A549 (cell line): Measurements from ENCODE around the gene PCNX2. TPM values are rescaled to one million over a fixed set of nuclear protein-coding genes. Genes with fewer than 3 reads are reported as not detected.
"Not testable (repeated sequence)": the region's sequence is repeated elsewhere in the genome, so short reads cannot be mapped to it uniquely, and the experiment has no call there.

Experiments
- ATAC-seq, 2 experiments: fragments of 200-7000 bp in 1 of 2; fragments of >200 bp in 1 of 2; cut with Nextera tagmentation in 1 of 2; cut with Tn5 transposase in 1 of 2; 3 replicates each; pipeline versions ENCODE4 v1.8.0 to v1.9.1; 2018 to 2020; ENCODE audit warnings: mild to moderate bottlenecking in 1 of 2, moderate library complexity in 1 of 2
- CTCF ChIA-PET: fragments of 300-600 bp; sonication (Branson Sonifier 250); formaldehyde crosslinking; extraction: SDS; loops from one replicate; lab custom pipeline; 2021; ENCODE audit warnings: antibody characterized with exemption, inconsistent platforms; lab: Yijun Ruan, JAX
- POLR2A ChIA-PET: fragments of 350-600 bp; formaldehyde crosslinking; extraction: SDS; loops from one replicate; lab custom pipeline; 2021; ENCODE audit warnings: antibody characterized with exemption, inconsistent platforms; lab: Yijun Ruan, JAX
- DNase-seq, 2 experiments: peaks; one replicate each; pipeline versions ENCODE4 v3.0.0 to v3.0.0-alpha.2; 2011 to 2016; ENCODE audit warnings: low read depth in 1 of 2, low spot score in 1 of 2
- FAIRE-seq: peaks from 2 replicates; lab custom pipeline; 2011; peaks lifted over from hg19 to GRCh38; lab: Jason Lieb, UNC
- H3K27ac ChIP-seq, 2 experiments: fragments of >200 bp; sonication (Bioruptor Twin); formaldehyde crosslinking; 3 replicates each; pipeline ENCODE4 v1.5.1; 2016 to 2017
- H3K4me1 ChIP-seq: fragments of >200 bp; sonication (Bioruptor Twin); formaldehyde crosslinking; 3 replicates; pipeline ENCODE4 v1.6.1; 2016
- H3K4me2 ChIP-seq: fragments of >200 bp; sonication (Bioruptor Twin); formaldehyde crosslinking; 3 replicates; pipeline ENCODE4 v1.6.1; 2016
- H3K4me3 ChIP-seq: fragments of >200 bp; sonication (Bioruptor Twin); formaldehyde crosslinking; 3 replicates; pipeline ENCODE4 v1.5.1; 2016
- H3K9me3 ChIP-seq: fragments of >200 bp; sonication (Bioruptor Twin); formaldehyde crosslinking; 3 replicates; pipeline ENCODE4 v1.6.1; 2016
- CBX8 ChIP-seq: fragments of 200-600 bp; sonication (generic); IDR thresholded peaks from 2 replicates; pipeline ENCODE4 v1.6.1; 2016
- CHD4 ChIP-seq: fragments of 200-600 bp; sonication (generic); IDR thresholded peaks from 2 replicates; pipeline ENCODE4 v1.6.1; 2016; ENCODE audit warnings: antibody characterized with exemption, mild to moderate bottlenecking, borderline replicate concordance
- EP300 ChIP-seq, 2 experiments: fragments of >200 bp; sonication (Bioruptor Twin); formaldehyde crosslinking; IDR thresholded peaks; 2 replicates in 1 of 2; 3 replicates in 1 of 2; pipeline ENCODE4 v1.6.1; 2016 to 2017
- ESRRA ChIP-seq: fragments of 150-350 bp; IDR thresholded peaks from 2 replicates; pipeline ENCODE4 v1.6.1; 2014; ENCODE audit warnings: mild to moderate bottlenecking, low read length, borderline replicate concordance
- FOSB ChIP-seq: fragments of 250-450 bp; sonication (Bioruptor Pico); IDR thresholded peaks from 2 replicates; pipeline ENCODE4 v1.5.0; 2020; ENCODE audit warnings: mild to moderate bottlenecking, moderate library complexity
- FOSL2 ChIP-seq, 2 experiments: fragments of 450-650 bp in 1 of 2; fragments of >200 bp in 1 of 2; sonication (Bioruptor Twin) in 1 of 2; formaldehyde crosslinking; IDR thresholded peaks; 2 replicates each; pipeline versions ENCODE4 v1.5.0 to v1.6.1; 2016 to 2020; ENCODE audit warnings: mild to moderate bottlenecking in 1 of 2, moderate library complexity in 1 of 2
- JUN ChIP-seq, 2 experiments: fragments of >200 bp; sonication (Bioruptor Twin); formaldehyde crosslinking; IDR thresholded peaks; 2 replicates in 1 of 2; 3 replicates in 1 of 2; pipeline ENCODE4 v1.6.1; 2016 to 2017
- NR3C1 ChIP-seq: fragments of >200 bp; sonication (Bioruptor Twin); formaldehyde crosslinking; IDR thresholded peaks from 3 replicates; pipeline ENCODE4 v1.6.1; 2017
- POLR2A ChIP-seq: IDR thresholded peaks from 2 replicates; pipeline ENCODE4 v1.6.1; 2012; ENCODE audit warnings: mild to moderate bottlenecking, low read length
- RAD21 ChIP-seq, 2 experiments: fragments of >200 bp in 1 of 2; sonication (Bioruptor Twin) in 1 of 2; formaldehyde crosslinking in 1 of 2; IDR thresholded peaks in 1 of 2; conservative IDR thresholded peaks in 1 of 2; 2 replicates in 1 of 2; 3 replicates in 1 of 2; pipeline ENCODE4 v1.6.1; 2012 to 2018; ENCODE audit warnings: inconsistent platforms in 1 of 2
- RARB ChIP-seq: fragments of 250-450 bp; sonication (Bioruptor Pico); IDR thresholded peaks from 2 replicates; pipeline ENCODE4 v1.8.0; 2021; ENCODE audit warnings: mild to moderate bottlenecking, moderate library complexity
- RCOR1 ChIP-seq: fragments of 150-350 bp; IDR thresholded peaks from 2 replicates; pipeline ENCODE4 v1.6.1; 2014; ENCODE audit warnings: antibody characterized with exemption, low read length, low read depth
- RFX5 ChIP-seq: fragments of 450-650 bp; IDR thresholded peaks from 2 replicates; pipeline ENCODE4 v1.7.1; 2014; ENCODE audit warnings: antibody characterized with exemption, mild to moderate bottlenecking, moderate library complexity
- SREBF2 ChIP-seq: fragments of 450-650 bp; IDR thresholded peaks from 2 replicates; pipeline ENCODE4 v1.6.1; 2014; ENCODE audit warnings: mild to moderate bottlenecking, moderate library complexity
- TP53 ChIP-seq: fragments of 250-450 bp; sonication (Bioruptor Pico); IDR thresholded peaks from 2 replicates; pipeline ENCODE4 v1.5.0; 2021; ENCODE audit warnings: mild to moderate bottlenecking, moderate library complexity
- WGBS: methylation state at CpG from one replicate; pipeline ENCODE4 v1.1.6; 2017; ENCODE audit errors: missing lambda C conversion rate; 5-methylcytosine and 5-hydroxymethylcytosine counted together
- polyA plus RNA-seq, 4 experiments: library from polyadenylated mRNA; depleted of rRNA in 3 of 4; stranded (reverse); fragments of >200 nt; fragmentation: RNase III in 1 of 4; extraction: RNeasy Plus Mini Kit Qiagen cat#74134 plus additional on column Dnase treatment in 1 of 4; gene quantifications; 2 replicates in 3 of 4; 3 replicates in 1 of 4; pipeline ENCODE4 v1.2.3, GENCODE V29; 2011 to 2017
- TF ChIP-seq, protein P1 (sequence below): IDR thresholded peaks from 2 replicates; pipeline ENCODE4 v1.6.1; 2012; ENCODE audit warnings: low read depth, borderline replicate concordance
- TF ChIP-seq, protein P2 (sequence below): fragments of 250-450 bp; sonication (Bioruptor Pico); IDR thresholded peaks from 2 replicates; pipeline ENCODE4 v1.5.0; 2021; ENCODE audit warnings: mild to moderate bottlenecking, moderate library complexity, borderline replicate concordance
- TF ChIP-seq, protein P3 (sequence below): fragments of 250-450 bp; sonication (Bioruptor Pico); IDR thresholded peaks from 2 replicates; pipeline ENCODE4 v1.5.0; 2020; ENCODE audit warnings: low read depth, mild to moderate bottlenecking, moderate library complexity
- TF ChIP-seq, protein P4 (sequence below): fragments of 200-600 bp; sonication (generic); IDR thresholded peaks from 2 replicates; pipeline ENCODE4 v1.6.1; 2016; ENCODE audit warnings: antibody characterized with exemption, mild to moderate bottlenecking, moderate library complexity

Gene PCNX2
- polyA plus RNA-seq, 2 of the 4 experiments (the other 2 are of a cell fraction) = 8.8 to 27.2 TPM

DNA sequence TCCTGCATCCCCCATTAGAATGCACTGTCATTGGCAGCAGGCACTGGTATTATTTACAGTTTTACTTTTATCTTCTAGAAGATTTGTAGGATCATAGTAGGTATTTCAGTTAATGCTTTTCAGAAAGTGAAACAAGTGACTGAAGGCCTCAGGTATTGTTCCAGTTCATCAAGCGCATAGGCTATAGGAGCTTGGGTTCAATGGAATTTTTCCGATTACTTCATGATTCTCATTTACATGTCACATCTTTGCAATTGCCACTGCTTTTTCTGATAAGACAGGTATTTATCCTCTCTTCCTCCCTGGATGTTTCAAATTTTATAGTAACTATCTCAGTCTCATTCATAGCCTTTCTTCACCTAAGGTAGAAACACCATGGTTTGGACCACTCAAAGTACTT is 183.8 kb downstream of the PCNX2 start:
- 90% methylated on average over 2 of the region's 2 CpGs for WGBS
- peak overlapping the region; percentile 76 for H3K4me2 ChIP-seq

DNA sequence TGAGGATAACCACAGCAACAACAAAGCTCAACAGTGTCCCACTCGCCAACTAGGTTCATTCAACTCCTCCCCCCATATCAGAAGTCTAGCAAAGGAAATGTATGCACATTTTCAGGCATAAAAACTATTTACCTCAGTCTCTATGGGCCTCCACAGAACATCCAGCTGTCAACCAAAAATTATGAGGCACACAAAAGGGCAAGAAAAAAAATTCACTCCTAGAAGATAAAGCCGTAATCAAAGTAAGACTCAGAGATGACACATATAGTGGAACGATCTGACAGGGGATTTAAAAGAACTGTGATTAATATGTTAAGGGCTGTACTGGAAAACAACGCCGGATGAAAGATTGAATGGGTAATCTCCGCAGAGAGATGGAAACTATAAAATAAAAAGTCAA is 186.4 kb downstream of the PCNX2 start:
- DNase-seq = no peak
- Histone ChIP-seq H3K4me2 (no peak overlapping the region), H3K9me3 (peaks cover 10% of the 10 kb centered on the region), H3K4me3 (no peak overlapping the region), H3K27ac (peak overlapping the region; percentile 60 to 81), H3K4me1 (peaks cover 64% of the 10 kb centered on the region)
- ATAC-seq = no peak
- POLR2A ChIA-PET = no interaction called here
- TF ChIP-seq JUN (IDR thresholded peaks at IDR 0.05) = no peak
- no peak for TF ChIP-seq SREBF2
- TF ChIP-seq FOSL2 (IDR thresholded peaks at IDR 0.05) = no peak
- TF ChIP-seq FOSL2 (CRISPR knock-in tag; IDR thresholded peaks at IDR 0.05) = no peak
- TF ChIP-seq CBX8 = no peak
- no peak for TF ChIP-seq EP300 (IDR thresholded peaks at IDR 0.05)
- 89% methylated on average over 6 of the region's 6 CpGs for WGBS
- FAIRE-seq = no peak
- CTCF ChIA-PET = interaction anchor here (1.4 kb wide), 1 partner anchor 13 kb away, joined by 5 read pairs; no protein-coding TSS in a partner anchor

More for the DNA sequence above, 183.8 kb downstream of the PCNX2 start:
- TF ChIP-seq, protein P1, sequence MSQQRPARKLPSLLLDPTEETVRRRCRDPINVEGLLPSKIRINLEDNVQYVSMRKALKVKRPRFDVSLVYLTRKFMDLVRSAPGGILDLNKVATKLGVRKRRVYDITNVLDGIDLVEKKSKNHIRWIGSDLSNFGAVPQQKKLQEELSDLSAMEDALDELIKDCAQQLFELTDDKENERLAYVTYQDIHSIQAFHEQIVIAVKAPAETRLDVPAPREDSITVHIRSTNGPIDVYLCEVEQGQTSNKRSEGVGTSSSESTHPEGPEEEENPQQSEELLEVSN = no peak
- TF ChIP-seq POLR2A = no peak
- no peak for TF ChIP-seq RFX5
- TF ChIP-seq FOSL2 (IDR thresholded peaks at IDR 0.05) = no peak
- TF ChIP-seq FOSL2 (CRISPR knock-in tag; IDR thresholded peaks at IDR 0.05) = no peak
- no peak for TF ChIP-seq RARB (CRISPR knock-in tag)
- no peak for TF ChIP-seq RAD21 (conservative IDR thresholded peaks at IDR 0.05 in 1 of 2, IDR thresholded peaks at IDR 0.05 in 1 of 2)
- no peak for TF ChIP-seq FOSB
- TF ChIP-seq, protein P2, sequence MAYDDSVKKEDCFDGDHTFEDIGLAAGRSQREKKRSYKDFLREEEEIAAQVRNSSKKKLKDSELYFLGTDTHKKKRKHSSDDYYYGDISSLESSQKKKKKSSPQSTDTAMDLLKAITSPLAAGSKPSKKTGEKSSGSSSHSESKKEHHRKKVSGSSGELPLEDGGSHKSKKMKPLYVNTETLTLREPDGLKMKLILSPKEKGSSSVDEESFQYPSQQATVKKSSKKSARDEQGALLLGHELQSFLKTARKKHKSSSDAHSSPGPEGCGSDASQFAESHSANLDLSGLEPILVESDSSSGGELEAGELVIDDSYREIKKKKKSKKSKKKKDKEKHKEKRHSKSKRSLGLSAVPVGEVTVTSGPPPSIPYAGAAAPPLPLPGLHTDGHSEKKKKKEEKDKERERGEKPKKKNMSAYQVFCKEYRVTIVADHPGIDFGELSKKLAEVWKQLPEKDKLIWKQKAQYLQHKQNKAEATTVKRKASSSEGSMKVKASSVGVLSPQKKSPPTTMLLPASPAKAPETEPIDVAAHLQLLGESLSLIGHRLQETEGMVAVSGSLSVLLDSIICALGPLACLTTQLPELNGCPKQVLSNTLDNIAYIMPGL = no peak
- TF ChIP-seq NR3C1 = no peak
- DNase-seq = no peak
- peaks cover 61% of the 10 kb centered on the region for H3K4me1 ChIP-seq
- H3K27ac ChIP-seq = peak overlapping the region; percentile 93
- no peak for ATAC-seq
- CTCF ChIA-PET = no interaction called here
- peaks cover 18% of the 10 kb centered on the region for H3K9me3 ChIP-seq
- POLR2A ChIA-PET = no interaction called here
- FAIRE-seq = no peak
- no peak overlapping the region for H3K4me3 ChIP-seq

DNA sequence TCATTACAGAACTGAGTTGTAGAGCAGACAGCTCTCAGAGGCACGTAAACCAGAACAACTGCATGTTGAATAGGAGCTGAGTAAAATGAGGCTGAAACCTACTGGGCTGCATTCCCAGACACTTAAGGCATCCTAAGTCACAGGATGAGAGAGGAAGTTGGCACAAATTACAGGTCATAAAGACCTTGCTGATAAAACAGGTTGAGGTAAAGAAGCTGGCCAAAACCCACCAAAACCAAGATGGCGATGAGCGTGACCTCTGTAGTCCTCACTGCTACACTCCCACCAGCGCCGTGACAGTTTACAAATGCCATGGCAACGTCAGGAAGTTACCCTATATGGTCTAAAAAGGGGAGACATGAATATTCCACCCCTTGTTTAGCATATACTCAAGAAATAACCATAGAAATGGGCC is 187.8 kb downstream of the PCNX2 start:
- H3K4me3 ChIP-seq, POLR2A ChIA-PET, H3K9me3 ChIP-seq, FAIRE-seq, CTCF ChIA-PET: not testable (repeated sequence)
- Histone ChIP-seq H3K27ac (peak overlapping the region; percentile 60 to 81), H3K4me1 (peaks cover 59% of the 10 kb centered on the region), H3K4me2 (peak overlapping the region; percentile 47)
- WGBS = 88% methylated on average over 6 of the region's 6 CpGs
- DNase-seq (peak in 1 of 2 experiments; percentile 47), ATAC-seq (peak in 1 of 2 experiments; percentile 42; a peak in 2 of 6 replicates)

DNA sequence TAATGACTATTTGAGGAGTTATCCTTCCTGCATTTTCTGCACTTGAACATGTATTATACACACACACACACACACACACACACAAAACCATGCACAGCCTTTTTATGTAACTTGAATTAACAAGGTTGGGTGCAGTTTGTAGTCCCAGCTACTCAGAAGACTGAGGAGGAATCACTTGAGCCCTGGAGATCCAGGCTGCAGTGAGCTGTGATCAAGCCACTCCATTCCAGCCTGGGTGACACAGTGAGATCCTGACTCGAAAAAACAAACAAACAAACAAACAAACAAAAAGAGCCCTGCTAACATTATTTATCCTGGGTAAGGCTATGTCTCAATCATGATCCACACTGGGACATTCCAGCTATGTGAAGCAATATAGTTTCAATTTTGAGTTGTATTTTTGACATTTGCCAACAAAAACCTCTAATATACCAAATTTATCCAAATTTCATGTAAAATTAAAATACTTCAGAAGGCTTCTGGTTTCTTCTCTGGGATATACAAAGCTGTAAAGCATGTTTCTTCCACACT is 188.3 kb downstream of the PCNX2 start:
- ChIA-PET CTCF (interaction anchor here (1.5 kb wide), 1 partner anchor 26 kb away, joined by 3 read pairs; no protein-coding TSS in a partner anchor), POLR2A (no interaction called here)
- 18% methylated on average over 1 of the region's 1 CpG for WGBS
- H3K4me1 ChIP-seq = peaks cover 55% of the 10 kb centered on the region
- H3K4me2 ChIP-seq = peak overlapping the region; percentile 47
- H3K4me3 ChIP-seq = no peak overlapping the region
- no peak for FAIRE-seq
- H3K27ac ChIP-seq = peak overlapping the region; percentile 60 to 81
- TF ChIP-seq TP53 (CRISPR knock-in tag) (no peak), CHD4 (no peak), ESRRA (no peak), RCOR1 (no peak), FOSL2 (IDR thresholded peaks at IDR 0.05) (no peak), FOSL2 (CRISPR knock-in tag; IDR thresholded peaks at IDR 0.05) (no peak), RARB (CRISPR knock-in tag) (no peak)
- TF ChIP-seq, protein P3, sequence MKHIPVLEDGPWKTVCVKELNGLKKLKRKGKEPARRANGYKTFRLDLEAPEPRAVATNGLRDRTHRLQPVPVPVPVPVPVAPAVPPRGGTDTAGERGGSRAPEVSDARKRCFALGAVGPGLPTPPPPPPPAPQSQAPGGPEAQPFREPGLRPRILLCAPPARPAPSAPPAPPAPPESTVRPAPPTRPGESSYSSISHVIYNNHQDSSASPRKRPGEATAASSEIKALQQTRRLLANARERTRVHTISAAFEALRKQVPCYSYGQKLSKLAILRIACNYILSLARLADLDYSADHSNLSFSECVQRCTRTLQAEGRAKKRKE (CRISPR knock-in tag) = no peak
- TF ChIP-seq, protein P4, sequence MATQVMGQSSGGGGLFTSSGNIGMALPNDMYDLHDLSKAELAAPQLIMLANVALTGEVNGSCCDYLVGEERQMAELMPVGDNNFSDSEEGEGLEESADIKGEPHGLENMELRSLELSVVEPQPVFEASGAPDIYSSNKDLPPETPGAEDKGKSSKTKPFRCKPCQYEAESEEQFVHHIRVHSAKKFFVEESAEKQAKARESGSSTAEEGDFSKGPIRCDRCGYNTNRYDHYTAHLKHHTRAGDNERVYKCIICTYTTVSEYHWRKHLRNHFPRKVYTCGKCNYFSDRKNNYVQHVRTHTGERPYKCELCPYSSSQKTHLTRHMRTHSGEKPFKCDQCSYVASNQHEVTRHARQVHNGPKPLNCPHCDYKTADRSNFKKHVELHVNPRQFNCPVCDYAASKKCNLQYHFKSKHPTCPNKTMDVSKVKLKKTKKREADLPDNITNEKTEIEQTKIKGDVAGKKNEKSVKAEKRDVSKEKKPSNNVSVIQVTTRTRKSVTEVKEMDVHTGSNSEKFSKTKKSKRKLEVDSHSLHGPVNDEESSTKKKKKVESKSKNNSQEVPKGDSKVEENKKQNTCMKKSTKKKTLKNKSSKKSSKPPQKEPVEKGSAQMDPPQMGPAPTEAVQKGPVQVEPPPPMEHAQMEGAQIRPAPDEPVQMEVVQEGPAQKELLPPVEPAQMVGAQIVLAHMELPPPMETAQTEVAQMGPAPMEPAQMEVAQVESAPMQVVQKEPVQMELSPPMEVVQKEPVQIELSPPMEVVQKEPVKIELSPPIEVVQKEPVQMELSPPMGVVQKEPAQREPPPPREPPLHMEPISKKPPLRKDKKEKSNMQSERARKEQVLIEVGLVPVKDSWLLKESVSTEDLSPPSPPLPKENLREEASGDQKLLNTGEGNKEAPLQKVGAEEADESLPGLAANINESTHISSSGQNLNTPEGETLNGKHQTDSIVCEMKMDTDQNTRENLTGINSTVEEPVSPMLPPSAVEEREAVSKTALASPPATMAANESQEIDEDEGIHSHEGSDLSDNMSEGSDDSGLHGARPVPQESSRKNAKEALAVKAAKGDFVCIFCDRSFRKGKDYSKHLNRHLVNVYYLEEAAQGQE = no peak
- ATAC-seq = peak in 1 of 2 experiments; percentile 71; a peak in 3 of 6 replicates
- DNase-seq = peak in 1 of 2 experiments; percentile 12
- H3K9me3 ChIP-seq = peaks cover 10% of the 10 kb centered on the region
